Renal pelvis (tissue), 4 donors: ENCODE measurements around the gene DPP6. TPM values are rescaled to one million over a fixed set of nuclear protein-coding genes. Genes with fewer than 3 reads are reported as not detected.

Experiments
- DNase-seq: peaks from one replicate; pipeline ENCODE4 v3.0.0-alpha.2; 2013
- polyA plus RNA-seq, 3 donors: library from polyadenylated mRNA; unstranded; fragments of 120-200 nt; gene quantifications; one replicate each; pipeline ENCODE4 v1.2.1, GENCODE V29; 2013; ENCODE audit not compliant: insufficient read length in 3 of 3

DPP6 gene
- polyA plus RNA-seq, 3 donors = 33.5 to 49.0 (median 44.4) TPM

GRCh38 chr7:154857240-154857639 lies 805.0 kb downstream of the DPP6 start:
- no peak for DNase-seq

- no peak for DNase-seq
These were observed 805.8 kb downstream of the DPP6 start for GRCh38 chr7:154857728-154858681.

- no peak for DNase-seq
These were observed 806.8 kb downstream of the DPP6 start for GRCh38 chr7:154858836-154859537.

GRCh38 chr7:154859747-154860620 lies 807.8 kb downstream of the DPP6 start:
- no peak for DNase-seq

- no peak for DNase-seq
These were observed 808.6 kb downstream of the DPP6 start for GRCh38 chr7:154860621-154861375.

GRCh38 chr7:154861589-154861988 lies 809.4 kb downstream of the DPP6 start:
- DNase-seq = no peak

- DNase-seq = no peak
These were observed 810.1 kb downstream of the DPP6 start for GRCh38 chr7:154862153-154862791.

- no peak for DNase-seq
These were observed 811.7 kb downstream of the DPP6 start for GRCh38 chr7:154863766-154864522.

GRCh38 chr7:154864523-154864891 lies 812.3 kb downstream of the DPP6 start:
- DNase-seq = peak; percentile 46

- DNase-seq = no peak
These were observed 813.9 kb downstream of the DPP6 start for GRCh38 chr7:154865984-154866685.

GRCh38 chr7:154867068-154867467 lies 814.9 kb downstream of the DPP6 start:
- no peak for DNase-seq

GRCh38 chr7:154868921-154869320 lies 816.7 kb downstream of the DPP6 start:
- DNase-seq = no peak

GRCh38 chr7:154869436-154869835 lies 817.2 kb downstream of the DPP6 start:
- DNase-seq = no peak

- DNase-seq = no peak
These were observed 819.3 kb downstream of the DPP6 start for GRCh38 chr7:154871507-154871906.

- no peak for DNase-seq
These were observed 819.9 kb downstream of the DPP6 start for GRCh38 chr7:154871928-154872750.

GRCh38 chr7:154872811-154873499 lies 820.8 kb downstream of the DPP6 start:
- no peak for DNase-seq

- DNase-seq = no peak
These were observed 821.4 kb downstream of the DPP6 start for GRCh38 chr7:154873500-154874121.
